NB4 (cell line): ENCODE results near the gene CDC42BPA.

Experiments used
- CTCF ChIP-seq: IDR thresholded peaks from one replicate; pipeline ENCODE4 v1.5.1; 2012; ENCODE audit warnings: low read depth, low read length
- MAX ChIP-seq: IDR thresholded peaks from 2 replicates; pipeline ENCODE4 v1.6.1; 2011; ENCODE audit warnings: low read depth, low read length
- POLR2A ChIP-seq: IDR thresholded peaks from 2 replicates; pipeline ENCODE4 v1.6.1; 2011; ENCODE audit warnings: mild to moderate bottlenecking; ENCODE audit not compliant: insufficient read length; ENCODE audit errors: extremely low read depth

- no peak for TF ChIP-seq CTCF
- TF ChIP-seq POLR2A, result no peak
- no peak for TF ChIP-seq MAX
These were observed 372.0 kb downstream of the CDC42BPA start for GRCh38 chr1:226946285-226946684.
